H9 (cell line): ENCODE measurements around the gene GMPPB. TPM values are rescaled to one million over a fixed set of nuclear protein-coding genes. Genes with fewer than 3 reads are reported as not detected.

Experiments
- DNase-seq: peaks from one replicate; pipeline ENCODE4 v3.0.0-alpha.2; 2017
- H2AFZ ChIP-seq: one replicate; pipeline ENCODE4 v1.6.1; 2013; ENCODE audit warnings: mild to moderate bottlenecking, low read length, control low read depth, moderate library complexity
- H2AK5ac ChIP-seq: 2 replicates; pipeline ENCODE4 v1.6.1; 2013; ENCODE audit warnings: low read length, control low read depth, mixed read lengths; ENCODE audit not compliant: insufficient read length
- H2BK120ac ChIP-seq: one replicate; pipeline ENCODE4 v1.6.1; 2013; ENCODE audit warnings: low read depth, mild to moderate bottlenecking, low read length, control low read depth, inconsistent platforms; ENCODE audit not compliant: poor library complexity, severe bottlenecking
- H2BK12ac ChIP-seq: 2 replicates; pipeline ENCODE4 v1.6.1; 2013; ENCODE audit warnings: low read length, control low read depth, mixed read lengths, low read depth; ENCODE audit not compliant: insufficient read length
- H2BK15ac ChIP-seq: 2 replicates; pipeline ENCODE4 v1.6.1; 2013; ENCODE audit warnings: low read depth, low read length, control low read depth
- H2BK20ac ChIP-seq: one replicate; pipeline ENCODE4 v1.6.1; 2013; ENCODE audit warnings: low read depth, mild to moderate bottlenecking, low read length, control low read depth, inconsistent platforms; ENCODE audit not compliant: poor library complexity, severe bottlenecking
- H2BK5ac ChIP-seq: 2 replicates; pipeline ENCODE4 v1.6.1; 2013; ENCODE audit warnings: low read length, control low read depth, mixed read lengths; ENCODE audit not compliant: insufficient read length
- H3K14ac ChIP-seq: 2 replicates; pipeline ENCODE4 v1.6.1; 2013; ENCODE audit warnings: low read length, control low read depth; ENCODE audit not compliant: insufficient read depth
- H3K18ac ChIP-seq: 2 replicates; pipeline ENCODE4 v1.6.1; 2013; ENCODE audit warnings: low read depth, mild to moderate bottlenecking, mixed read lengths, low read length, control low read depth; ENCODE audit not compliant: insufficient read length
- H3K23ac ChIP-seq: 2 replicates; pipeline ENCODE4 v1.6.1; 2013; ENCODE audit warnings: low read length, control low read depth, mixed read lengths, low read depth; ENCODE audit not compliant: insufficient read length
- H3K23me2 ChIP-seq: 2 replicates; pipeline ENCODE4 v1.6.1; 2013; ENCODE audit warnings: low read depth, mild to moderate bottlenecking, mixed read lengths, low read length, control low read depth; ENCODE audit not compliant: insufficient read length, poor library complexity, severe bottlenecking
- H3K27ac ChIP-seq: 2 replicates; pipeline ENCODE4 v1.5.1; 2013; ENCODE audit warnings: low read length, control low read depth, mixed read lengths, low read depth; ENCODE audit not compliant: insufficient read length
- H3K27me3 ChIP-seq: 2 replicates; pipeline ENCODE4 v1.6.1; 2013; ENCODE audit warnings: low read length, control low read depth, inconsistent platforms; ENCODE audit not compliant: insufficient read depth
- H3K4ac ChIP-seq: 2 replicates; pipeline ENCODE4 v1.6.1; 2013; ENCODE audit warnings: low read depth, mild to moderate bottlenecking, control low read depth, inconsistent platforms, low read length, moderate library complexity
- H3K4me1 ChIP-seq: 2 replicates; pipeline ENCODE4 v1.6.1; 2013; ENCODE audit warnings: low read length, control low read depth, inconsistent platforms; ENCODE audit not compliant: insufficient read depth
- H3K4me2 ChIP-seq: 2 replicates; pipeline ENCODE4 v1.6.1; 2013; ENCODE audit warnings: low read length, control low read depth, mixed read lengths; ENCODE audit not compliant: insufficient read length, insufficient read depth
- H3K56ac ChIP-seq: 2 replicates; pipeline ENCODE4 v1.6.1; 2013; ENCODE audit warnings: low read depth, mild to moderate bottlenecking, mixed read lengths, low read length, control low read depth; ENCODE audit not compliant: insufficient read length
- H3K79me1 ChIP-seq: 2 replicates; pipeline ENCODE4 v1.6.1; 2013; ENCODE audit warnings: low read depth, mild to moderate bottlenecking, moderate library complexity, low read length, control low read depth, inconsistent platforms; ENCODE audit not compliant: insufficient read depth, poor library complexity, severe bottlenecking
- H3K79me2 ChIP-seq: 2 replicates; pipeline ENCODE4 v1.6.1; 2013; ENCODE audit warnings: low read length, control low read depth, inconsistent platforms; ENCODE audit not compliant: insufficient read depth
- H3K9ac ChIP-seq: 2 replicates; pipeline ENCODE4 v1.6.1; 2013; ENCODE audit warnings: low read length, control low read depth, mixed read lengths; ENCODE audit not compliant: insufficient read length; ENCODE audit errors: extremely low read depth
- H3K9me3 ChIP-seq: one replicate; pipeline ENCODE4 v1.6.1; 2013; ENCODE audit warnings: low read depth, low read length, inconsistent platforms; ENCODE audit not compliant: control insufficient read depth
- H3T11ph ChIP-seq: one replicate; pipeline ENCODE4 v1.6.1; 2013; ENCODE audit warnings: mild to moderate bottlenecking, low read length, control low read depth, inconsistent platforms
- H4K20me1 ChIP-seq: one replicate; pipeline ENCODE4 v1.6.1; 2013; ENCODE audit not compliant: control insufficient read depth, insufficient read length, insufficient read depth
- H4K5ac ChIP-seq: 2 replicates; pipeline ENCODE4 v1.6.1; 2013; ENCODE audit warnings: low read depth, mild to moderate bottlenecking, mixed read lengths, low read length, control low read depth; ENCODE audit not compliant: insufficient read length
- H4K8ac ChIP-seq: replicated peaks from 2 replicates; pipeline ENCODE4 v1.6.1; 2013; ENCODE audit warnings: low read length, control low read depth, mixed read lengths, low read depth; ENCODE audit not compliant: insufficient read length
- H4K91ac ChIP-seq: 2 replicates; pipeline ENCODE4 v1.6.1; 2013; ENCODE audit warnings: low read depth, mild to moderate bottlenecking, moderate library complexity, mixed read lengths, low read length, control low read depth; ENCODE audit not compliant: insufficient read length
- H3K27ac Mint-ChIP-seq, 3 experiments: 2 replicates in 2 of 3; 3 replicates in 1 of 3; pipeline ENCODE4 v1.8.0; 2020 to 2021; ENCODE audit warnings: mixed read lengths in 3 of 3, mild to moderate bottlenecking in 1 of 3, moderate library complexity in 1 of 3
- H3K27me3 Mint-ChIP-seq: 2 replicates; pipeline ENCODE4 v1.8.0; 2021; ENCODE audit warnings: low read depth, mild to moderate bottlenecking, moderate library complexity, mixed read lengths
- H3K36me3 Mint-ChIP-seq, 3 experiments: 2 replicates in 2 of 3; 3 replicates in 1 of 3; pipeline ENCODE4 v1.8.0; 2020 to 2021; ENCODE audit warnings: low read depth in 3 of 3, mixed read lengths in 3 of 3; ENCODE audit not compliant: insufficient read depth in 1 of 3
- H3K4me1 Mint-ChIP-seq, 2 experiments: 2 replicates each; pipeline ENCODE4 v1.8.0; 2020; ENCODE audit warnings: mixed read lengths in 2 of 2
- H3K4me3 Mint-ChIP-seq, 2 experiments: 2 replicates in 1 of 2; 3 replicates in 1 of 2; pipeline ENCODE4 v1.8.0; 2020 to 2021; ENCODE audit warnings: mild to moderate bottlenecking in 2 of 2, mixed read lengths in 2 of 2, moderate library complexity in 1 of 2
- H3K9me3 Mint-ChIP-seq, 2 experiments: 2 replicates in 1 of 2; 3 replicates in 1 of 2; pipeline ENCODE4 v1.8.0; 2020; ENCODE audit warnings: mild to moderate bottlenecking in 2 of 2, mixed read lengths in 2 of 2, moderate library complexity in 1 of 2
- CTCF ChIP-seq: fragments of 200-600 bp; sonication (generic); conservative IDR thresholded peaks from 3 replicates; pipeline ENCODE4 v1.8.0; 2021; ENCODE audit warnings: antibody characterized with exemption, mild to moderate bottlenecking
- WGBS: extraction: QIAGEN DNeasy Blood & Tissue Kit; methylation state at CpG from one replicate; pipeline ENCODE4 v1.1.7; 2013; ENCODE audit warnings: missing lambda C conversion rate, low lambda C conversion rate, mixed read lengths; ENCODE audit not compliant: insufficient read length; ENCODE audit errors: extremely low coverage; 5-methylcytosine and 5-hydroxymethylcytosine counted together
- total RNA-seq: library from RNA; stranded (reverse); gene quantifications from 2 replicates; pipeline ENCODE4 v1.2.1, GENCODE V29; 2021

GMPPB gene
- total RNA-seq, 1 experiment from 2014 or later: 31.1 TPM

GRCh38 chr3:49707113-49707480, 16.7 kb downstream of the GMPPB start:
- H2BK120ac ChIP-seq: no peak overlapping the region
- no peak overlapping the region for H3K23ac ChIP-seq
- no peak overlapping the region; a peak in 1 of 7 replicates for H3K27ac Mint-ChIP-seq
- no peaks in the 10 kb centered on the region for H3K9me3 ChIP-seq
- H4K8ac ChIP-seq: no peak overlapping the region
- no peak overlapping the region for H3K4me2 ChIP-seq
- H3K79me2 ChIP-seq: no peaks in the 10 kb centered on the region
- no peaks in the 10 kb centered on the region for H3K23me2 ChIP-seq
- H3K27me3 Mint-ChIP-seq: no peaks in the 10 kb centered on the region
- H3T11ph ChIP-seq: no peak overlapping the region
- no peaks in the 10 kb centered on the region for H3K9me3 Mint-ChIP-seq
- H2AFZ ChIP-seq: no peak overlapping the region
- no peak overlapping the region for H3K14ac ChIP-seq
- H4K20me1 ChIP-seq: no peaks in the 10 kb centered on the region
- no peak overlapping the region for H3K56ac ChIP-seq
- no peak overlapping the region for H3K4me3 Mint-ChIP-seq
- H3K36me3 Mint-ChIP-seq: peaks cover 4 to 20% (median 16%) of the 10 kb centered on the region in 3 experiments; a peak in 6 of 7 replicates
- H3K27ac ChIP-seq: no peak overlapping the region
- no peak overlapping the region for H3K18ac ChIP-seq
- H3K4me1 Mint-ChIP-seq: peaks cover 8% of the 10 kb centered on the region in 2 experiments
- H3K9ac ChIP-seq: no peak overlapping the region
- H3K27me3 ChIP-seq: no peaks in the 10 kb centered on the region
- H3K4ac ChIP-seq: no peak overlapping the region
- no peak overlapping the region for H2AK5ac ChIP-seq
- no peak overlapping the region for H2BK20ac ChIP-seq
- no peak for DNase-seq
- no peak overlapping the region for H2BK5ac ChIP-seq
- no peak overlapping the region for H4K5ac ChIP-seq
- H2BK12ac ChIP-seq: no peak overlapping the region
- no peaks in the 10 kb centered on the region for H3K79me1 ChIP-seq
- no peaks in the 10 kb centered on the region for H3K4me1 ChIP-seq
- no peak for TF ChIP-seq CTCF
- WGBS: no CpG with 5 or more reads among the region's 4 CpGs
- no peak overlapping the region for H2BK15ac ChIP-seq
- no peak overlapping the region for H4K91ac ChIP-seq
